CD14-positive monocyte (primary cell): ENCODE data around the gene NUDT17. TPM values are rescaled to one million over a fixed set of nuclear protein-coding genes. Genes with fewer than 3 reads are reported as not detected.

ENCODE experiments used
- DNase-seq, 3 donors: peaks; one replicate each; pipeline ENCODE4 v3.0.0-alpha.2; 2011 to 2022
- H2AFZ ChIP-seq: 2 replicates; pipeline ENCODE4 v1.6.0; 2012; ENCODE audit warnings: mild to moderate bottlenecking, low read depth, low read length, inconsistent platforms; ENCODE audit not compliant: insufficient read depth, poor library complexity, severe bottlenecking
- H3K27ac ChIP-seq, 2 donors: 1 replicate in 1 of 2; 2 replicates in 1 of 2; pipeline ENCODE4 v1.5.1; 2012 to 2013; ENCODE audit warnings: low read length in 2 of 2, control low read depth in 1 of 2, inconsistent platforms in 1 of 2, low read depth in 1 of 2, mild to moderate bottlenecking in 1 of 2
- H3K27me3 ChIP-seq, 2 donors: one replicate each; pipeline versions ENCODE4 v1.6.0 to v1.6.1; 2011 to 2013; ENCODE audit warnings: low read length in 2 of 2; ENCODE audit not compliant: control insufficient read depth in 2 of 2, insufficient read depth in 2 of 2
- H3K36me3 ChIP-seq, 2 donors: replicated peaks in 1 of 2; 1 replicate in 1 of 2; 2 replicates in 1 of 2; pipeline versions ENCODE4 v1.5.1 to v1.6.1; 2012 to 2013; ENCODE audit warnings: low read length in 2 of 2, control low read depth in 1 of 2, inconsistent platforms in 1 of 2, mild to moderate bottlenecking in 1 of 2; ENCODE audit not compliant: insufficient read depth in 2 of 2, control insufficient read depth in 1 of 2
- H3K4me1 ChIP-seq, 2 donors: 1 replicate in 1 of 2; 2 replicates in 1 of 2; pipeline versions ENCODE4 v1.5.1 to v1.6.1; 2012 to 2013; ENCODE audit warnings: low read length in 2 of 2, control low read depth in 1 of 2, inconsistent platforms in 1 of 2, mild to moderate bottlenecking in 1 of 2, moderate library complexity in 1 of 2; ENCODE audit not compliant: insufficient read depth in 2 of 2, control insufficient read depth in 1 of 2
- H3K4me2 ChIP-seq: replicated peaks from 2 replicates; pipeline ENCODE3; 2012; ENCODE audit warnings: low read length, moderate library complexity, mild to moderate bottlenecking; ENCODE audit not compliant: poor library complexity, severe bottlenecking; ENCODE audit errors: extremely low read depth
- H3K4me3 ChIP-seq, 3 experiments: fragments of 200-600 bp in 1 of 3; sonication (generic) in 1 of 3; replicated peaks in 1 of 3; 1 replicate in 2 of 3; 2 replicates in 1 of 3; pipeline ENCODE4 v1.5.1; 2011 to 2013; ENCODE audit warnings: low read length in 3 of 3, mild to moderate bottlenecking in 3 of 3, control low read depth in 2 of 3, low read depth in 2 of 3, inconsistent platforms in 1 of 3, moderate library complexity in 1 of 3
- H3K79me2 ChIP-seq: 2 replicates; pipeline ENCODE4 v1.6.0; 2012; ENCODE audit warnings: mild to moderate bottlenecking, control low read depth, inconsistent platforms, low read length, moderate library complexity; ENCODE audit not compliant: insufficient read depth
- H3K9ac ChIP-seq: 2 replicates; pipeline ENCODE4 v1.6.0; 2017; ENCODE audit warnings: low read length, mild to moderate bottlenecking; ENCODE audit not compliant: insufficient read depth, poor library complexity, severe bottlenecking
- H3K9me3 ChIP-seq, 2 donors: replicated peaks in 1 of 2; 1 replicate in 1 of 2; 2 replicates in 1 of 2; pipeline versions ENCODE4 v1.5.1 to v1.6.1; 2012 to 2013; ENCODE audit warnings: low read length in 2 of 2, control low read depth in 1 of 2; ENCODE audit not compliant: control insufficient read depth in 1 of 2, insufficient read depth in 1 of 2
- H4K20me1 ChIP-seq: 2 replicates; pipeline ENCODE4 v1.6.0; 2012; ENCODE audit warnings: mild to moderate bottlenecking, low read length, control low read depth, moderate library complexity; ENCODE audit not compliant: insufficient read depth
- H3K27ac Mint-ChIP-seq, 7 donors: one replicate each; pipeline ENCODE4 v1.8.0; 2020; ENCODE audit warnings: mild to moderate bottlenecking in 7 of 7, mixed read lengths in 7 of 7, moderate library complexity in 6 of 7, inconsistent platforms in 2 of 7
- H3K27me3 Mint-ChIP-seq, 3 donors: one replicate each; pipeline ENCODE4 v1.8.0; 2021 to 2022; ENCODE audit warnings: low read depth in 3 of 3, mild to moderate bottlenecking in 3 of 3, mixed read lengths in 3 of 3, moderate library complexity in 3 of 3, inconsistent platforms in 1 of 3
- H3K36me3 Mint-ChIP-seq, 2 donors: one replicate each; pipeline ENCODE4 v1.8.0; 2020; ENCODE audit warnings: mixed read lengths in 2 of 2, inconsistent platforms in 1 of 2, mild to moderate bottlenecking in 1 of 2
- H3K4me1 Mint-ChIP-seq: one replicate; pipeline ENCODE4 v1.8.0; 2020; ENCODE audit warnings: mild to moderate bottlenecking, mixed read lengths
- H3K4me3 Mint-ChIP-seq, 2 donors: one replicate each; pipeline ENCODE4 v1.8.0; 2020; ENCODE audit warnings: mild to moderate bottlenecking in 2 of 2, mixed read lengths in 2 of 2, moderate library complexity in 1 of 2
- H3K9me3 Mint-ChIP-seq, 7 donors: one replicate each; pipeline ENCODE4 v1.8.0; 2020 to 2022; ENCODE audit warnings: mixed read lengths in 7 of 7, mild to moderate bottlenecking in 6 of 7, moderate library complexity in 6 of 7, inconsistent platforms in 2 of 7
- CTCF ChIP-seq: fragments of 200-600 bp; IDR thresholded peaks from one replicate; pipeline ENCODE4 v1.8.0; 2022; ENCODE audit warnings: antibody characterized with exemption, mild to moderate bottlenecking
- WGBS: methylation state at CpG from one replicate; pipeline ENCODE4 v1.1.5; 2013; ENCODE audit warnings: missing lambda C conversion rate; ENCODE audit not compliant: insufficient coverage; 5-methylcytosine and 5-hydroxymethylcytosine counted together
- intact Hi-C, 2 donors: fragments of 100-400 bp; cut with micrococcal nuclease; formaldehyde crosslinking; loops; one replicate each; pipeline versions ENCODE4 v1.15.0 to v1.15.1; 2023
- polyA plus RNA-seq, 3 donors: library from polyadenylated mRNA; depleted of rRNA in 1 of 3; unstranded in 2 of 3; stranded (reverse) in 1 of 3; fragments of 300-500 nt in 2 of 3; fragments of >200 nt in 1 of 3; fragmentation: Illumina TruSeq in 2 of 3; gene quantifications; 1 replicate in 2 of 3; 2 replicates in 1 of 3; pipeline ENCODE4 v1.2.3, GENCODE V29; 2012 to 2021
- small RNA-seq: library from RNA; depleted of rRNA; stranded (forward); fragments of <200 nt; gene quantifications from one replicate; pipeline ENCODE3, GENCODE V24; 2012; ENCODE audit warnings: low read depth; ENCODE audit not compliant: insufficient read length

NUDT17 gene
- polyA plus RNA-seq, 3 donors = 2.1 to 6.4 (median 3.1) TPM

DNA sequence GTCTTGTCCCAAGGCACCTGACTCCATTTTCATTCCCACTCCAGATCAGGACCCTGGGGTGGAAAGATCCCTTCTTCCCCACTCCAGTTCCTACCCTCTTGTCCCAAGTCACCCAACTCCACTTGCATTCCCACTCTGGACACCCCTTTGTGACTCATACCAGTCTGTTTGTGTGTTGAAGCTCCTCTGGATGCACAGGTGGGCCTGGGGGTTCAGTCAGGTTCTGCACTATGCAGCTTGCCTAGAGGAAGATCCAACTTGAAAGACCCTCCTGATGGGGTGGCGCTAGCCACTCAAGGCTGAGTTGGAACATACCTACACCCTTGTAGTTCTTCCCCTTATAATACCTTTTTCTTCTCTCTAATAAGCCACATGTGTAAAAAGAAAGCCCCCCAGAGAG is 50.0 kb downstream of the NUDT17 start:
- TF ChIP-seq CTCF = no peak
- no peak overlapping the region for H3K4me3 ChIP-seq
- peaks cover 0 to 2% of the 10 kb centered on the region in 2 donors for H3K36me3 Mint-ChIP-seq
- H3K27me3 ChIP-seq = no peaks in the 10 kb centered on the region
- H2AFZ ChIP-seq = no peak overlapping the region
- H3K4me2 ChIP-seq = no peak overlapping the region
- H3K27ac Mint-ChIP-seq = no peak overlapping the region
- H4K20me1 ChIP-seq = no peaks in the 10 kb centered on the region
- WGBS = 83% methylated on average over 1 of the region's 1 CpG
- H3K27me3 Mint-ChIP-seq = peaks cover 0 to 6% (median 3%) of the 10 kb centered on the region in 3 donors
- no peak overlapping the region for H3K4me3 Mint-ChIP-seq
- H3K9me3 ChIP-seq = no peaks in the 10 kb centered on the region
- H3K4me1 Mint-ChIP-seq = no peaks in the 10 kb centered on the region
- intact Hi-C loops = loop anchor here in 1 of 2 donors (10.0 kb wide), 1 partner anchor 119 kb away; no protein-coding TSS in a partner anchor
- no peak overlapping the region for H3K9ac ChIP-seq
- H3K4me1 ChIP-seq = no peaks in the 10 kb centered on the region
- H3K9me3 Mint-ChIP-seq = no peaks in the 10 kb centered on the region
- no peak overlapping the region for H3K27ac ChIP-seq
- no peaks in the 10 kb centered on the region for H3K36me3 ChIP-seq
- no peak for DNase-seq
- H3K79me2 ChIP-seq = no peaks in the 10 kb centered on the region

- no peak for DNase-seq
- Histone ChIP-seq H3K27me3 (no peaks in the 10 kb centered on the region), H3K4me3 (no peak overlapping the region), H3K4me2 (no peak overlapping the region), H3K36me3 (no peaks in the 10 kb centered on the region), H3K27ac (no peak overlapping the region), H3K79me2 (no peaks in the 10 kb centered on the region), H3K9me3 (no peaks in the 10 kb centered on the region), H3K9ac (no peak overlapping the region), H4K20me1 (no peaks in the 10 kb centered on the region), H2AFZ (no peak overlapping the region), H3K4me1 (no peaks in the 10 kb centered on the region)
- Mint-ChIP-seq H3K4me3 (no peak overlapping the region), H3K36me3 (peaks cover 0 to under 1% of the 10 kb centered on the region in 2 donors), H3K4me1 (no peaks in the 10 kb centered on the region), H3K27me3 (peaks cover 0 to 2% (median 2%) of the 10 kb centered on the region in 3 donors), H3K27ac (no peak overlapping the region), H3K9me3 (no peaks in the 10 kb centered on the region)
- intact Hi-C loops = loop anchor here in 1 of 2 donors (10.0 kb wide), 1 partner anchor 117 kb away; no protein-coding TSS in a partner anchor
- WGBS = no CpG with 5 or more reads among the region's 1 CpG
- TF ChIP-seq CTCF = no peak
Measured at GRCh38 chr1:145897969-145898368, 52.5 kb downstream of the NUDT17 start.

Small RNA genes within 50 kb of the gene (small RNA-seq; reads per million reads assigned to genes)
- not detected for gene MIR6736

Other genes with a start within 250 kb of the NUDT17 start
- 1 to 10 TPM; 7.2 to 8.1 (median 8.1) TPM for gene GPR89A, start 237.6 kb upstream of the NUDT17 start, polyA plus RNA-seq
- under 1 TPM in 1 of 3 donors, not detected in 2; 0.04 TPM for gene PDZK1, start 138.3 kb upstream of the NUDT17 start, polyA plus RNA-seq
- gene CD160, start 126.1 kb upstream of the NUDT17 start, polyA plus RNA-seq = 1 to 10 TPM in 1 of 3 donors, under 1 TPM in 2; 0.01 to 1.4 (median 0.16) TPM
- 1 to 10 TPM; 3.5 to 5.4 (median 5.2) TPM for gene RNF115, start 21.5 kb upstream of the NUDT17 start, polyA plus RNA-seq
- 10 to 100 TPM; 23.5 to 41.3 (median 30.5) TPM for gene POLR3C, start 21.4 kb upstream of the NUDT17 start, polyA plus RNA-seq
- 10 to 100 TPM in 1 of 3 donors, 1 to 10 TPM in 2; 7.2 to 25.9 (median 8.8) TPM for gene PIAS3, start 13.5 kb downstream of the NUDT17 start, polyA plus RNA-seq
- gene ANKRD35, start 40.2 kb downstream of the NUDT17 start, polyA plus RNA-seq = 1 to 10 TPM in 2 of 3 donors, under 1 TPM in 1; 0.40 to 1.5 (median 1.3) TPM
- 1 to 10 TPM in 1 of 3 donors, not detected in 2; 1.2 TPM for gene ITGA10, start 64.4 kb downstream of the NUDT17 start, polyA plus RNA-seq
- gene PEX11B, start 73.1 kb downstream of the NUDT17 start, polyA plus RNA-seq = 10 to 100 TPM; 12.0 to 38.2 (median 37.9) TPM
- gene RBM8A, start 81.9 kb downstream of the NUDT17 start, polyA plus RNA-seq = 100 to 1,000 TPM in 2 of 3 donors, 10 to 100 TPM in 1; 91.5 to 171 (median 115) TPM
- gene LIX1L, start 112.4 kb downstream of the NUDT17 start, polyA plus RNA-seq = 10 to 100 TPM in 1 of 3 donors, 1 to 10 TPM in 2; 6.3 to 13.6 (median 8.5) TPM
- under 1 TPM in 1 of 3 donors, not detected in 2; 0.31 TPM for gene ANKRD34A, start 118.9 kb downstream of the NUDT17 start, polyA plus RNA-seq
- gene POLR3GL, start 119.1 kb downstream of the NUDT17 start, polyA plus RNA-seq = 10 to 100 TPM; 11.6 to 39.0 (median 36.2) TPM
- gene TXNIP, start 150.9 kb downstream of the NUDT17 start, polyA plus RNA-seq = 1,000 to 10,000 TPM in 1 of 3 donors, 100 to 1,000 TPM in 2; 640 to 3,778 (median 844) TPM
- not detected for gene HJV, start 176.1 kb downstream of the NUDT17 start, polyA plus RNA-seq